Measurements from ENCODE around the gene KRTAP5-9. TPM values are rescaled to one million over a fixed set of nuclear protein-coding genes. Genes with fewer than 3 reads are reported as not detected.

The KRTAP5-9 gene
- polyA plus RNA-seq, 2 of the 4 experiments (the other 2 are of a cell fraction): not detected

DNA sequence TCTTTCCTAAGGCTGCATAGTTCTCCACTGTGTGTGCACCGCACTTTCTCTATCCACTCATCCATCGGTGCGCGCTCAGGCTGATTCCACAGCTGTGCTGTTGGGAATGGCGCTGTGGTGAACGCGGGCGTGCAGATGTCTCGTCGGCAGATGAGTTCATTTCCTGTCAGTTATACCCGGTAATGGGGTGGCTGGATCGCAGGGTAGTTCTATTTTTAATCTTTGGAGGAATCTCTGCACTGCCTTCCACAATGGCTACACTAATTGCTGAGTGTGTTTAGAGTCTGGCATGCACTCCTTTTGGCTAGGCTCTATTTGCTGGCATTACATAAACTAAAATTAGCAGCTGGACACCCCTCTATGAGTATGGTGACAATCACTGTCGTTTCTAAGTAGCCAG lies 49.1 kb upstream of the KRTAP5-9 start:
- no peak overlapping the region for H3K4me3 ChIP-seq
- 94% methylated on average over 13 of the region's 13 CpGs for WGBS (ENCODE audit: missing lambda C conversion rate)
- ChIA-PET POLR2A (no interaction called here), CTCF (no interaction called here)
- H3K27ac ChIP-seq: no peak overlapping the region
- no peaks in the 10 kb centered on the region for H3K9me3 ChIP-seq
- DNase-seq (ENCODE audit: low read depth in 1 of 2, low spot score in 1 of 2) (no peak), FAIRE-seq (no peak), ATAC-seq (no peak)
- no peak overlapping the region for H3K4me2 ChIP-seq
- peaks cover 11% of the 10 kb centered on the region for H3K4me1 ChIP-seq
- TF ChIP-seq KDM1A (IDR thresholded peaks at IDR 0.05; ENCODE audit: low read depth) (no peak), PHF8 (IDR thresholded peaks at IDR 0.05; ENCODE audit: borderline replicate concordance, low read depth) (no peak), EP300 (IDR thresholded peaks at IDR 0.05) (no peak), ELK1 (IDR thresholded peaks at IDR 0.05; ENCODE audit: low read depth, low read length) (no peak)
- TF ChIP-seq, protein P1, sequence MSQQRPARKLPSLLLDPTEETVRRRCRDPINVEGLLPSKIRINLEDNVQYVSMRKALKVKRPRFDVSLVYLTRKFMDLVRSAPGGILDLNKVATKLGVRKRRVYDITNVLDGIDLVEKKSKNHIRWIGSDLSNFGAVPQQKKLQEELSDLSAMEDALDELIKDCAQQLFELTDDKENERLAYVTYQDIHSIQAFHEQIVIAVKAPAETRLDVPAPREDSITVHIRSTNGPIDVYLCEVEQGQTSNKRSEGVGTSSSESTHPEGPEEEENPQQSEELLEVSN (IDR thresholded peaks at IDR 0.05; ENCODE audit: borderline replicate concordance, low read depth): no peak

GRCh38 chr11:71499546-71499945 lies 48.7 kb upstream of the KRTAP5-9 start:
- no peak for DNase-seq (ENCODE audit: low read depth in 1 of 2, low spot score in 1 of 2)
- Histone ChIP-seq H3K4me2 (no peak overlapping the region), H3K27ac (no peak overlapping the region), H3K4me1 (peaks cover 11% of the 10 kb centered on the region), H3K9me3 (no peaks in the 10 kb centered on the region), H3K4me3 (no peak overlapping the region)
- WGBS (ENCODE audit: missing lambda C conversion rate): 59% methylated on average over 6 of the region's 6 CpGs
- ChIA-PET CTCF (no interaction called here), POLR2A (no interaction called here)
- no peak for FAIRE-seq
- no peak for TF ChIP-seq HDAC2 (IDR thresholded peaks at IDR 0.05)
- TF ChIP-seq RAD21 (conservative IDR thresholded peaks at IDR 0.05 in 1 of 2, IDR thresholded peaks at IDR 0.05 in 1 of 2): no peak
- no peak for TF ChIP-seq ESRRA (IDR thresholded peaks at IDR 0.05; ENCODE audit: borderline replicate concordance, low read length)
- TF ChIP-seq NFE2L2 (conservative IDR thresholded peaks at IDR 0.05; ENCODE audit: low read length): no peak
- no peak for TF ChIP-seq BCL3 (IDR thresholded peaks at IDR 0.05)
- no peak for TF ChIP-seq FOSL2 (IDR thresholded peaks at IDR 0.05)
- 0 out of 2 replicates have a peak, but pooled peaks have one; percentile 15 for TF ChIP-seq FOSL2 (CRISPR knock-in tag; IDR thresholded peaks at IDR 0.05)
- no peak for TF ChIP-seq NR3C1 (IDR thresholded peaks at IDR 0.05)
- no peak for TF ChIP-seq BHLHE40 (IDR thresholded peaks at IDR 0.05; ENCODE audit: low read depth, low read length)
- peak in 1 of 2 experiments; percentile 42; a peak in 2 of 6 replicates for ATAC-seq

DNA sequence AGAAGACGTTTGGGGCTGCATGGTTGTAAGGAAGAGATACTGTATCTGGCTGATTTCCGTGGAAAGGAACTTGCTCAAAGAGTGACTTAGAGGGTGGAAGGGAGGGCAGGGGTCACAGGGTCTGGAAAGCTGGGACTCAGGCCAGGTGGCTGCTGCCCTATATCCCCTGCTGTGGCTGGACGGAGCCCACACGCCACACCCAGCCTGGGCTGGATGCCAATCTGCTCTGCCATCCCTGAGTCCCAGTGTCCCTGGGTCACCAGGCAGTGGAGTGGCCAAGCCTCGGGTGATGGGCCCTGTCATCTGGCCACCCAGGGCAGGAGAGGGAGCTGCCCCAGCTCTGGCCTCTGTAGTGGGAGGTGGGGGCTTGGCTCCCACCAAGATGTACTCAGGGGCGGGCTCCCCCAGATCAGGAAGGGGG lies 47.6 kb upstream of the KRTAP5-9 start:
- FAIRE-seq (no peak), ATAC-seq (peak in 1 of 2 experiments; percentile 47; a peak in 2 of 6 replicates), DNase-seq (ENCODE audit: low read depth in 1 of 2, low spot score in 1 of 2) (no peak)
- Histone ChIP-seq H3K27ac (no peak overlapping the region), H3K4me3 (no peak overlapping the region), H3K4me2 (peak overlapping the region; percentile 28; the same call in 2 of the 3 replicates), H3K9me3 (no peaks in the 10 kb centered on the region), H3K4me1 (peaks cover 11% of the 10 kb centered on the region)
- CTCF ChIA-PET: interaction anchor here (0.6 kb wide), 1 partner anchor 1953 kb away, joined by 3 read pairs; no protein-coding TSS in a partner anchor
- no peak for TF ChIP-seq HEYL (CRISPR knock-in tag; IDR thresholded peaks at IDR 0.05)
- TF ChIP-seq POLR2A (IDR thresholded peaks at IDR 0.05; ENCODE audit: low read length): no peak
- TF ChIP-seq MAFK (IDR thresholded peaks at IDR 0.05; ENCODE audit: partially characterized antibody): no peak
- no peak for TF ChIP-seq KDM1A (IDR thresholded peaks at IDR 0.05; ENCODE audit: low read depth)
- no peak for TF ChIP-seq HOXB5 (CRISPR knock-in tag; IDR thresholded peaks at IDR 0.05)
- no peak for TF ChIP-seq CHD4 (IDR thresholded peaks at IDR 0.05; ENCODE audit: borderline replicate concordance)
- no peak for TF ChIP-seq ZNF302 (CRISPR knock-in tag; IDR thresholded peaks at IDR 0.05)
- TF ChIP-seq EP300 (IDR thresholded peaks at IDR 0.05): no peak
- no peak for TF ChIP-seq HOXA7 (CRISPR knock-in tag; IDR thresholded peaks at IDR 0.05)
- TF ChIP-seq CBX2 (IDR thresholded peaks at IDR 0.05; ENCODE audit: borderline replicate concordance, low read depth): no peak
- WGBS (ENCODE audit: missing lambda C conversion rate): 54% methylated on average over 5 of the region's 6 CpGs
- POLR2A ChIA-PET: no interaction called here
